ENCODE data around the gene NSFL1C.

- TF ChIP-seq EZH2phosphoT487 (IDR thresholded peaks at IDR 0.05; ENCODE audit: insufficient read depth, low read depth) = no peak
- TF ChIP-seq EZH2 (IDR thresholded peaks at IDR 0.05; ENCODE audit: insufficient read depth, poor library complexity, severe bottlenecking) = no peak
Observed at GRCh38 chr20:1457992-1458391, 8.7 kb downstream of the NSFL1C start.

All from GM23248 (cell line).